HG03521 (cell line): ENCODE measurements around the gene ALDH1A2.
"Not testable (repeated sequence)": the region's sequence is repeated elsewhere in the genome, so short reads cannot be mapped to it uniquely, and the experiment has no call there.

Experiments
- ATAC-seq: cut with Tn5 transposase; IDR thresholded peaks from one replicate; pipeline ENCODE4 v1.9.1; 2021; ENCODE audit warnings: mild to moderate bottlenecking, moderate library complexity; ENCODE audit not compliant: unreplicated experiment

ALDH1A2 gene

GRCh38 chr15:58065445-58066041, at the start of gene ALDH1A2:
ALDH1A2 (minus strand) TSS chr15:58065711; CDS start chr15:58065650, 61 bp downstream.
- ATAC-seq: no peak

- ATAC-seq: no peak
These were observed 49.3 kb upstream of the ALDH1A2 start for GRCh38 chr15:58114812-58115211.

- ATAC-seq: no peak
These were observed 48.9 kb upstream of the ALDH1A2 start for GRCh38 chr15:58114388-58114787.

GRCh38 chr15:58113358-58113757, 47.8 kb upstream of the ALDH1A2 start:
- ATAC-seq: not testable (repeated sequence)

- no peak for ATAC-seq
These were observed 46.2 kb upstream of the ALDH1A2 start for GRCh38 chr15:58111718-58112104.

- ATAC-seq: no peak
These were observed 45.6 kb upstream of the ALDH1A2 start for GRCh38 chr15:58110999-58111717.

- ATAC-seq: no peak
These were observed 43.9 kb upstream of the ALDH1A2 start for GRCh38 chr15:58109419-58109818.

GRCh38 chr15:58108117-58108516, 42.6 kb upstream of the ALDH1A2 start:
- no peak for ATAC-seq

- ATAC-seq: no peak
These were observed 38.0 kb upstream of the ALDH1A2 start for GRCh38 chr15:58103482-58103881.

- no peak for ATAC-seq
These were observed 31.1 kb upstream of the ALDH1A2 start for GRCh38 chr15:58096529-58097084.

GRCh38 chr15:58095415-58095814, 29.9 kb upstream of the ALDH1A2 start:
- no peak for ATAC-seq

GRCh38 chr15:58087871-58088270, 22.4 kb upstream of the ALDH1A2 start:
- no peak for ATAC-seq

GRCh38 chr15:58086491-58086890, 21.0 kb upstream of the ALDH1A2 start:
- ATAC-seq: no peak

- no peak for ATAC-seq
These were observed 18.0 kb upstream of the ALDH1A2 start for GRCh38 chr15:58083526-58083925.

- ATAC-seq: no peak
These were observed 16.4 kb upstream of the ALDH1A2 start for GRCh38 chr15:58081891-58082290.

GRCh38 chr15:58081456-58081855, 15.9 kb upstream of the ALDH1A2 start:
- no peak for ATAC-seq

- ATAC-seq: not testable (repeated sequence)
These were observed 15.4 kb upstream of the ALDH1A2 start for GRCh38 chr15:58080959-58081358.

- ATAC-seq: no peak
These were observed 14.9 kb upstream of the ALDH1A2 start for GRCh38 chr15:58080398-58080797.

- ATAC-seq: no peak
These were observed 13.1 kb upstream of the ALDH1A2 start for GRCh38 chr15:58078591-58078990.

- no peak for ATAC-seq
These were observed 11.9 kb upstream of the ALDH1A2 start for GRCh38 chr15:58077427-58077826.

- no peak for ATAC-seq
These were observed 8.9 kb upstream of the ALDH1A2 start for GRCh38 chr15:58074452-58074851.

- no peak for ATAC-seq
These were observed 5.4 kb upstream of the ALDH1A2 start for GRCh38 chr15:58070801-58071418.
